ENCODE results near the gene RALGAPA2.
A peak's percentile ranks its signal among the peaks of the same experiment; 100 is the strongest.

Gene RALGAPA2

DNA sequence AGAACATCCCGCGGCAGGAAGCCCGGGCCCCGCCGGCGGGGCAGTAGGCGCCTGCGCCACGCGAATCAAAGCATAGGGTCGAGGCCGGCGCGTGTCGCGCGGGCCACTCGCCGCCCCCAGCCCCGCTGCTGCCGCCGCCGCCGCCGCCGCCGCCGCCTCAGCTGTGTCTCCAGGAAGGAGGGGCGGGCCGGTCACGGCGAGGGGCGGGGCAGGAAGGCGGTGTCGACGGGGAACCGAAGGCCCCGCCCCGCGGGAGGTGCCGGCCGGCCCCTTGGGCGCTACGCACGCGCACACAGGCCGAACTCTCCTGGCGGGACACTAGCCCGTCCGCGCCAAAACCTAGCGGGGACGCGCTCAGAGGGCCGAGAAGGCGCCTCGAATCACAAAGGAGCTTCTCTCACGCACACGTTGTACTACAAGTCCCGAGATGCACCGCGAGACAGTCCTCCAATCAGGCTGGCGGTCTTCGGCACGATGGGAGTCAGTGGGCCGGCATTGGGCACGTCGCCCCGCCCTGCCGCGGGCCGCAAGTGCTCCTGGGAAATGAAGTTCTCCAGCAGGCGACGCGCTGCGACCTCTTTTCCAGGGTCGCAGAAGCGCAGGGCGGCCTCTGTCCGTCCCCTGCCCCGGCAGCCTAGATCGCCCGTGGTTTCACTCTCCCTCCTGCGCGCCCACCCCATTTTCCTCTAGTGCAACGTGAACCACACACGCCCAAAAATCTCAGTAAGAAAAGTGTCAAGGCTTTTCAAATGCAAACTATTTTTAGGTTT lies at the start of gene RALGAPA2:
RALGAPA2 (minus strand) TSS at position 171 of the 770 bp plus-strand sequence; CDS start at position 7, 164 bp downstream.
- FAIRE-seq, result peak; percentile 20
- peak; percentile 95 for DNase-seq (ENCODE audit: low spot score)

- no peak for DNase-seq (ENCODE audit: low spot score)
- FAIRE-seq, result no peak
Observed at GRCh38 chr20:20761301-20761700, 48.9 kb upstream of the RALGAPA2 start.

DNA sequence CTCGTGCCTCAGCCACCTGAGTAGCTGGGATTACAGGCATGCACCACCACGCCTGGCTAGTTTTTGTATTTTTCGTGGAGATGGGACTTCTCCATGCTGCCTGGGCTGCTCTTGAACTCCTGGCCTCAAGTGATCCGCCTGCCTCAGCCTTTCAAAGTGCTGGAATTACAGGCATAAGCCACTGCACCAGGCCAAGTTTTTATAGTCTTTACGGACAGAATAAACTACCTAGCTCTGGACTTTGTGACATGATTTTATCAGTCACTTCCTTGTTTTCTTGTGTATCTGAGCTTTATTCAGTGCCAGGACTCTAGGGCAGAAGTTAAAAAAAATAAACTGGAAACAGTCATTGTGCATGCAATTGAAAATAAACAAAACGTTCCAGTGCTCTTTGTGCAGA lies 46.7 kb upstream of the RALGAPA2 start:
- DNase-seq (ENCODE audit: low spot score), result no peak
- no peak for FAIRE-seq

- DNase-seq (ENCODE audit: low spot score), result no peak
- no peak for FAIRE-seq
Observed at GRCh38 chr20:20755674-20756319, 43.4 kb upstream of the RALGAPA2 start.

GRCh38 chr20:20755231-20755630 lies 42.8 kb upstream of the RALGAPA2 start:
- FAIRE-seq, result no peak
- no peak for DNase-seq (ENCODE audit: low spot score)

- DNase-seq (ENCODE audit: low spot score) (no peak), FAIRE-seq (no peak)
Observed at GRCh38 chr20:20754714-20755113, 42.3 kb upstream of the RALGAPA2 start.

- DNase-seq (ENCODE audit: low spot score), result no peak
- no peak for FAIRE-seq
Observed at GRCh38 chr20:20752712-20753111, 40.3 kb upstream of the RALGAPA2 start.

DNA sequence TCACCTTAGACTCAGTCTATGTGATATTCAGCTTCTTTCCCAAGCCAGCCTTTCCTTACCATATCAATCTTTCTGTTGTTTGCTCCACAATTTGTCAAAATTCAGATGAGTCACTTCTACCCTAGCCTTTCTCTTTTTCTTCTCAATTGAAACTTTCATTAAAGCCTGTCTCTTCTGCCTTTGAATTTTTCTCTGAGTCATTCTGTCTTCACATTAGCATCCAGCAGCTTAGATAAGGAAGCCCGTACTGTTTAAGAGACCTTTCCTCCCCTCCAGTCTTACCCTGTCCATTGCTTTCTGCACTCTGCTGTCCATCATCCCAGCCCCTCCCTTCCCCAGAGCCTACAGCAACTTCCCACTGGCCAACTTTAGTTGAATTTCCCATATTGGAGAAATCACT lies 34.9 kb upstream of the RALGAPA2 start:
- no peak for DNase-seq (ENCODE audit: low spot score)
- no peak for FAIRE-seq

- no peak for FAIRE-seq
- DNase-seq (ENCODE audit: low spot score), result no peak
Observed at GRCh38 chr20:20744170-20744725, 31.8 kb upstream of the RALGAPA2 start.

- DNase-seq (ENCODE audit: low spot score) (no peak), FAIRE-seq (no peak)
Observed at GRCh38 chr20:20743511-20744169, 31.2 kb upstream of the RALGAPA2 start.

DNA sequence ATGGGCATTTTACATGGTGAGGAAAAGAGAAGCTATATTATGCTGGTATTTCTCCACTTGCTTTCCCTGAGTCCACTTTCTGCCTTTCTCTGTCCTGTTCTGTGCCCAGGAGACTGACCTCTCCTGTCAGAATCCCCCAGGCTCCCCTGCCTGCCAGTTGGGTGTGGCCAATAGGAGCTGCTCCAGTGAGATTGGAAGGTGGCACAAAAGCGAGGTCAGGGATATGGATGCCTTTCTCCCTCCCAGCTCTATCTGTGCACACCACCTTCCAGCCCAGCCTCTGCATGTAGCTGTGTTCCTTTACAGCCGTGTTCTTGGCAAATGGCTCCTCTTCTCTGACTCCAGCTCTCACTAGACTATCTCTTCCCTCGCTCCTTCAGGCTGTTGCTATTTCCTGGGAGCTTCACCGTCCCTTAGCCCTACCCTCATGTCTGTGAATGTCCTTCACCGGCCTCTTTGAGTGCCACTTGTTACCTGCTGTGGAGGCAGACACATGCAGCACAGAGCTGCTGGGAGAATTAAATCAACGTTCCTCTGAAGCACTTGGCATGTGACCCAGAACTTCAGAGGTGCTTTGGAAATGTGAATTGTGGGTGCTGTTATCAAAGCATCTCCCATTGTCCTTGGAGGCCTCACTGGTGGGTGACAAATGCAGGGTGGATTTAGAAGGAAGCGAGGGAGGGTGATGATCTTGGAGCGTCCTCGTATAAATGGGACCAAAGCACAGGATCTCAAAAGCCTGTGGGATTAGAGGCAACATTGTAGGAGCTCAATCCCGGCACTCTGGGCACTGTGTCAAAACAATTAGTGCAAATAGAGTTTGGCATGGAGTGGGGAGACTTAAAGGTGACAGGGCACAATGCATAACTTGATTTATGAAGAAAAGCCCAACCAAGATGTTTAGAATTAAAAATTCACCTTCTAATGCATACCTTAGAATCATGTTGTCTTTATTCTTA lies 28.9 kb upstream of the RALGAPA2 start:
- DNase-seq (ENCODE audit: low spot score) (no peak), FAIRE-seq (no peak)

DNA sequence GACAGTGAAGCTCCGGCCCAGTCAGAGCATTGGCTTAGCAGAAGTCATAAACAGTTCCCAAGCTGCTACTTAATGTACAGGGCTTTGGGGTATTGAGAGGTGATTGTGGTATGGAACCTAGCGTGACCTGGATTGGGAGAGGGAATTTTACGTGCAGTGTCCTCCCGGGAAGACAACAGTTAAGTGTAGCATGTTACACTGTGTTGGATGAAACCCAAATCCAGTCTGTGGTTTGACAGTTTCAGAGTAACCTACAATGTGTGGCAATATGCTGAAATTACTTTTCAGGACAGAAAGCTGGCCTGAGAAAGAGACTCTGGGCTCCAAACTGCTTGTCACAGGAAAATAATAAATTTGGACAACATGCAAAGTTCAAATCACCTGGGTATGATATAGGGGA lies 28.1 kb upstream of the RALGAPA2 start:
- FAIRE-seq (no peak), DNase-seq (ENCODE audit: low spot score) (no peak)

DNA sequence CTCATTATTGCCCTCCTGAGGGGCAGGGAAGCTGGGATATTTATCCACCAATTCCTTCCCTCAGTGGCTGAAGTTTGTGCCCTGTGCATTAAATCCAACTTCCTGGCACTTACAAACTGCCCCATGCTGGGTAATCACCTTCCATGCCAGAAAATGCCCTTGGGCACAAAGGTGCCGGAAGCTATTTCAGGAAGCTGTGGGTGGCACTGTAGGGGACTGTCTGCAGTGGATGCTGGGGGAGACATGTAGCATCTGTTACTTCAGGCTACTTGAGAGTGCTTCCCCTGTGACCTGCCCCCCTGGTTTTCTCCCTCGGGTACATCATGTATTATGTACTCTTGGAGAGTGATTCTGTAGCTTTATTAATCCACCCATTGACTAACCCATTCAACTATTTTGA lies 24.7 kb upstream of the RALGAPA2 start:
- no peak for FAIRE-seq

DNA sequence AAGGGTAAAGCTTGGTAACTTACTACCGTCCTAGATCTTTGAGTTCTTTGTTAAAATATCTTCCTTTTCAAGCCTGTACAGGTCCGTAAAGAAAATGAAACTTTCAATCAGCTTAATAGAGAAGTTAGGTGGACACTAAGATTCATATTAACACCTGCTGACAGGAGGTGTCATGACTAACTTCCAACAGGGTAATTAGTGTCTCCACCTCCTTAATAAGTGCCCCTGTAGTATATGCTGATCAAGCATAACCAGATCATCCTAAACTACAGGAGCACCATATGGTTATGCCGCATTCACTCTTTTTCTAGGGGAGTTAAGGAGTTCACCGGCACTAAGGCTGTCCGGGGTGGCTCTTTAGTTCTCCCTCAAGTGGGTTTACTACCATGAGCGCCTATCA lies 23.9 kb upstream of the RALGAPA2 start:
- DNase-seq (ENCODE audit: low spot score) (no peak), FAIRE-seq (no peak)

More for the DNA sequence above, 24.7 kb upstream of the RALGAPA2 start:
- no peak for DNase-seq (ENCODE audit: low spot score)

- FAIRE-seq (no peak), DNase-seq (ENCODE audit: low spot score) (no peak)
Observed at GRCh38 chr20:20734475-20734948, 22.1 kb upstream of the RALGAPA2 start.

- DNase-seq (ENCODE audit: low spot score) (no peak), FAIRE-seq (no peak)
Observed at GRCh38 chr20:20733943-20734342, 21.5 kb upstream of the RALGAPA2 start.

DNA sequence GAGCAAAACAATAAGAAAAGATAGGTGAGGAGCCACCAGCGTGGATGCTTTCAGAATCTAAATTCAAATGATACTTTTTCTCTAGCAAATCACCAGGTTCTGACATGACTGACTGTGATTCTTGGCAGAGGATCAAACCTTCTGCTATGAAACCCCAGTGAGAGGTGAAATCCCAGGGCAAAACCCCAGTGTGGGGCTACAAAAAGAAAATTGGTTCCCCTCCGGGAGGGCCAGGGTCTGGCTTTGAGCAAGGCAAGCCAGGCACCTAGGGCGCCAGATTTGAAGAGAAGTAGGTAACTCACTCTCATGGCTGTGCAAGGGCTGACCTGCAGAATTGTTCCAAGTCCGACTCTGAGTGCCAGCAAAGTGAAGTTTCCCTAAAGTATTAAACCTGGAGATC lies 20.2 kb upstream of the RALGAPA2 start:
- no peak for DNase-seq (ENCODE audit: low spot score)
- FAIRE-seq, result no peak

DNA sequence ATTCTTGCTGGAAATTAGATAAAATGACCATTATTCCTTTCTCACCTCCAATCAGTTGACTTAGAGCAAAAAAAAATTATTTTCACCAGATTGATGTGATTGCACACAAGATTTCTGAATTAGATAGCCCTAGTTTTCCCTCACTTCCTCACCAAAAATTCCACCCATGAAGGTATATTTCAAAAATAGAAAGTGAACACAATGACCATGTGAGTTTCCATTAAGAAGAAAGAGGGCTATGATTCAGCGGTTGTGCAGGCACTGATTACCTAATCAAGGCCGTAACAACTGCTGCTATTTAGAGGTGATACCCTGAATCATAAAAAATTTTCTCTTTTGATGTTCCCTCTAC lies 19.5 kb upstream of the RALGAPA2 start:
- FAIRE-seq, result no peak
- DNase-seq (ENCODE audit: low spot score), result no peak

DNA sequence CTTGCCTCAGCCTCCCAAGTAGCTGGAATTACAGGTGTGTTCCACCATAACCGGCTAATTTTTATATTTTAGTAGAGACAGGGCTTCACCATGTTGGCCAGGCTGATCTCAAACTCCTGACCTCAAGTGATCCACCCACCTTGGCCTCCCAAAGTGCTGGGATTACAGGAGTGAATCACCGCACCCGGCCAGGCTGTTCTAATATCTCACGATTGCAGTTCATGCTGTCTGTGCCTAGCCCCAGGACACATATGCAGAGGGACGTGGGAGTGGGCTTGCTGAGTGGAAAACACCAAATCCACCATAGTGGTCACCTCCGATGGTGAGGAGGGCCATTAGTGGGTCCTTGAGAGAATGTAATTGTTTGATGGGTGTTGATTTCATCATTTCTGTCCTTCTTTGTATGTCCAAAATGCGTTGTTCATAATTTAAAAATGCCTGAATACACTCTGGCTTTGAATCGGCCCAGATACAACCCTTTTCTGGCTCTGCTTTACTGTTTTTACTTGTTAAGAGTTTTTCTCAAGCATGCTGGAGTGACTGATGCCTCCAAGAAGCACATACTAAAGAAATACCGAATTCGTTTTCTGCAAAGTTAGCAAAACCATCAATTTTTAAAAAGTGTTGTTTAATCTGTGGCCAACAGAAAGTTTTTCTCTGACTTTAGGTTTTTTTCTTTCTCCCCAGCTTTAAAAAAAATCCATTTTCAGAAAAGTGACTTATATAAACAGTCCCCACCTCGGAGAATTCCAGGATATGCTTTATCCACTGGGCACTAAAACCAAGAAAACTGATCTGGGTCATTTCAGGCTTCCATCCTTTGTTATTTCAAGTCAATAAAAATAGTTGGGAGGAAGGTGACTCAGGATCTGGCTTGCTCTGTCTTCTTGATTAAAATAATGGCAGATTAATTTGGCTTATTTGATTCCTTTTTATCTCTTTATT lies 18.8 kb upstream of the RALGAPA2 start:
- no peak for DNase-seq (ENCODE audit: low spot score)
- FAIRE-seq, result no peak

DNA sequence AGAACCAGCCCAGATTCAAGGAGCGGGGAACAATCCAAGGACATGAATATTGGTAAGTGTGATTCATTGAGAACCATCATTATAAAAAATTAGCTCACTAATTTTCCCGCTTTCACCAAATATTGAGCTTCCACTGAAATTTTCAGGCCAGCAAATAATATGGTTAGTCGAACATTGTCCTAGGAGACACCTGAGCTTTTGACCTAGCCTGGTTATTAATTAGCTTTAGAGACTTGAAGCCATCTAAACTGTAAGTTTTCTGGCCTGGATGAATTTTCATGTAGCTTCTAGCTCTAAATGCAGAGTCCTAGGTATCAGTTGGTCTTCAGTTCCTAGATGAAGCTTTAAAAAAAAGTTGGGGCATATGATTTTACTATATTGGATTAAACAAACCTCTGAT lies 17.1 kb upstream of the RALGAPA2 start:
- FAIRE-seq (no peak), DNase-seq (ENCODE audit: low spot score) (no peak)
